Brain microvascular endothelial cell (primary cell): ENCODE results near the gene FMO4.
"Not testable (repeated sequence)": the region's sequence is repeated elsewhere in the genome, so short reads cannot be mapped to it uniquely, and the experiment has no call there.

Source experiments
- DNase-seq: peaks from one replicate; pipeline ENCODE4 v3.0.0-alpha.2; 2020
- H3K27ac ChIP-seq: fragments of 250-450 bp; sonication (Bioruptor Pico); 2 replicates; pipeline ENCODE4 v1.5.1; 2020; ENCODE audit warnings: mild to moderate bottlenecking, moderate library complexity
- H3K27me3 ChIP-seq: fragments of 250-450 bp; sonication (Bioruptor Pico); replicated peaks from 2 replicates; pipeline ENCODE4 v1.5.1; 2020; ENCODE audit warnings: mild to moderate bottlenecking
- H3K36me3 ChIP-seq: fragments of 250-450 bp; sonication (Bioruptor Pico); replicated peaks from 2 replicates; pipeline ENCODE4 v1.5.1; 2020; ENCODE audit warnings: mild to moderate bottlenecking
- H3K4me3 ChIP-seq: 2 replicates; pipeline ENCODE4 v1.5.1; 2011; ENCODE audit warnings: low read depth, mild to moderate bottlenecking, control low read depth, low read length, moderate library complexity
- CTCF ChIP-seq: IDR thresholded peaks from 2 replicates; pipeline ENCODE4 v1.5.1; 2011; ENCODE audit warnings: low read depth, mild to moderate bottlenecking, moderate library complexity, low read length, control low read depth, inconsistent platforms; ENCODE audit errors: missing control alignments
- in situ Hi-C: cut with HindIII; loops from 2 replicates; pipeline ENCODE4 v1.10.0; 2017; ENCODE audit warnings: low sequenced_read_pairs, low pct_ligation_motif_present

Gene FMO4

GRCh38 chr1:171366816-171367215 lies 52.8 kb downstream of the FMO4 start:
- H3K27ac ChIP-seq = no peak overlapping the region
- no peaks in the 10 kb centered on the region for H3K27me3 ChIP-seq
- no peak overlapping the region for H3K4me3 ChIP-seq
- in situ Hi-C loops = no loop called here
- no peak for DNase-seq
- H3K36me3 ChIP-seq = no peaks in the 10 kb centered on the region
- TF ChIP-seq CTCF = no peak

GRCh38 chr1:171367436-171367835 lies 53.5 kb downstream of the FMO4 start:
- TF ChIP-seq CTCF = no peak
- DNase-seq = no peak
- in situ Hi-C loops = no loop called here
- no peaks in the 10 kb centered on the region for H3K27me3 ChIP-seq
- no peak overlapping the region for H3K4me3 ChIP-seq
- no peaks in the 10 kb centered on the region for H3K36me3 ChIP-seq
- no peak overlapping the region for H3K27ac ChIP-seq

- Histone ChIP-seq H3K27me3 (no peaks in the 10 kb centered on the region), H3K4me3 (no peak overlapping the region), H3K27ac (no peak overlapping the region), H3K36me3 (no peaks in the 10 kb centered on the region)
- no peak for DNase-seq
- TF ChIP-seq CTCF = no peak
- in situ Hi-C loops = no loop called here
Measured at GRCh38 chr1:171372418-171373084, 58.6 kb downstream of the FMO4 start.

- H3K4me3 ChIP-seq, H3K27me3 ChIP-seq, in situ Hi-C loops, H3K27ac ChIP-seq, H3K36me3 ChIP-seq, DNase-seq: not testable (repeated sequence)
Measured at GRCh38 chr1:171373357-171374122, 59.6 kb downstream of the FMO4 start.

GRCh38 chr1:171379846-171380245 lies 65.9 kb downstream of the FMO4 start:
- H3K36me3 ChIP-seq = no peaks in the 10 kb centered on the region
- in situ Hi-C loops = no loop called here
- DNase-seq = no peak
- no peaks in the 10 kb centered on the region for H3K27me3 ChIP-seq
- no peak for TF ChIP-seq CTCF
- H3K27ac ChIP-seq = no peak overlapping the region
- H3K4me3 ChIP-seq = no peak overlapping the region

- H3K27ac ChIP-seq = no peak overlapping the region
- in situ Hi-C loops = no loop called here
- H3K36me3 ChIP-seq = no peaks in the 10 kb centered on the region
- TF ChIP-seq CTCF = no peak
- no peak overlapping the region for H3K4me3 ChIP-seq
- DNase-seq = no peak
- H3K27me3 ChIP-seq = no peaks in the 10 kb centered on the region
Measured at GRCh38 chr1:171381866-171382210, 67.9 kb downstream of the FMO4 start.
